ENCODE data around the gene PIMREG. TPM values are rescaled to one million over a fixed set of nuclear protein-coding genes. Genes with fewer than 3 reads are reported as not detected.
A peak's percentile ranks its signal among the peaks of the same experiment; 100 is the strongest.

The PIMREG gene
- total RNA-seq, 3 donors from 2014 or later = 0.95 to 13.0 (median 3.2) TPM

DNA sequence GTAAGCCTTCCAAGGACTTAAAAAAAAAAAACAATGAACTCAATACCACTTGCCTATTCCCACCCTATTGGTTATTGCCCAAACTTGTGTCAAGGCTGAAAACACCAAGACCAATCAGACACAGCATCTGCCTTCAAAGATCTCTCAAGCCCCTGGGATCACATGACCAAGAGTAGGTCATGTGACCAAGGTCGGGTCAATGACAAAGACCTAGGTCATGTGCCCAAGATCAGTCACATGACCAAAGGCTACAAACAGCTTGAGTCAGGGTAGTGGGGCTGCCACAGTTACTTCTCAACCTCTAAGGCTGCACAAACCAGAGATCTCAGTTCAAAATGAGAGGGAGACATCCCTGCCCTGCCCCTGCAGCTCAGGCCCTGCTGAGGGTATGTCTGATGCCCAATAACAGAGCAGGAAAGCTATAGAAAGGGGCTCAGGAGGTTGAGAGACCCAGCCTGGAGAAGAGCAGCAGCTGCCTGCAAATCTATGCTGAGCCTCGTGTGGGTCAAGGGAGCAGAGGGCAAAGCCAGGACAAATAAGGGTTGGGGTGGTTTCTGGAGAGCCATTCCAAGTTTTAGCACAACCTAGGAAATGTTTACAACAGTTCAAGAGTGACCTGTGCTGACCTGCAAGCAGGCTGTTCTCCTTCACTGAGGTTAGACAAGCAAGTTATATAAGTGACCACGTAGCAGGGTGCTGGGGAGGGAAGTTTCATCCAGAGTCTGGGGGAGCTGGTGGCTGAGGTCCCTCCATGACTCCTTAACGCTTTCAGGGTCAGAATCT lies 48.8 kb downstream of the PIMREG start:
- TF ChIP-seq CTCF (IDR thresholded peaks at IDR 0.05) = no peak
- intact Hi-C loops (cut with DNase I, micrococcal nuclease) = no loop called here
- Histone ChIP-seq H3K9me3 (no peaks in the 10 kb centered on the region), H3K4me3 (no peak overlapping the region), H3K36me3 (ENCODE audit: low read depth) (no peaks in the 10 kb centered on the region), H3K4me1 (ENCODE audit: low read depth) (peaks cover 13% of the 10 kb centered on the region)
- DNase-seq = peak in 1 of 3 donors; percentile 10
- no peak for ATAC-seq

GRCh38 chr17:6494239-6494941 lies 50.1 kb downstream of the PIMREG start:
- H3K4me3 ChIP-seq = no peak overlapping the region
- no peak for TF ChIP-seq CTCF (IDR thresholded peaks at IDR 0.05)
- no peaks in the 10 kb centered on the region for H3K9me3 ChIP-seq
- ATAC-seq = peak; percentile 81
- peak; percentile 52 to 61 (median 55) for DNase-seq
- no peaks in the 10 kb centered on the region for H3K36me3 ChIP-seq (ENCODE audit: low read depth)
- intact Hi-C loops (cut with DNase I, micrococcal nuclease) = no loop called here
- H3K4me1 ChIP-seq (ENCODE audit: low read depth) = peaks cover 13% of the 10 kb centered on the region

DNA sequence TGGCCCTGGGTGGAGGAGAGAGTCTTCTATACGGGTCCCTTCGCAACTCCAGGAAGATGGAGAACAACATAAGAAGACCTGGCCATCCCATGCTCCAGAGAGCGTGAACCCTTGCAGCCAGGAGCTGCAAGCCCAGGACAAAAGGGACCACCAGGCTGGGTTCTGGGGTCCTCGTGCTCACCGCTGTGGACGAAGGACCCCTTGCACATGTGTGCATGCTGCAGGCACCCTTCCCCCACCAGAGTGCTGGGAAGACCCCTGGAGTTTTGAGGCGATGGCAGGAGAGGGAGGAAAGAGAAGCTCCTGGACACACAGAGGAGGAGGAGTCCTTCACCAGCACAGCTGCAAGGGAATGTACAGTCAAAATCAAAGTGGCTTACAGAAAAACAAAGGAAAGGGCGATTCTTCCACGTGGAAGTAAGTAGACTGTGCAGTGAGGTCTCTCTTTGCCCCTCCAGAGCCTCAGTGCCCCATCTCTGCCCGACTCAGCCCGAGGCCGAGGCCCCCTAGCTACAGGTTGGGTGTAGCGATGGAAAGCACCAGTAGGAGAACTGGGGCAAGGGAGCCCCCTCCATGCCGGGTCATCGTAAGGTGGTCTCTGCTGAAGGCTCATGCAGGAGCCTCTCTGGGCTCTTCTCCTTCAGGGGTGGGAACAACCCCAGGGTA lies 51.3 kb downstream of the PIMREG start:
- DNase-seq = peak in 1 of 3 donors; percentile 34
- Histone ChIP-seq H3K4me1 (ENCODE audit: low read depth) (peaks cover 13% of the 10 kb centered on the region), H3K36me3 (ENCODE audit: low read depth) (no peaks in the 10 kb centered on the region), H3K9me3 (no peaks in the 10 kb centered on the region), H3K4me3 (no peak overlapping the region)
- TF ChIP-seq CTCF (IDR thresholded peaks at IDR 0.05) = no peak
- intact Hi-C loops (cut with DNase I, micrococcal nuclease) = no loop called here
- ATAC-seq = no peak

DNA sequence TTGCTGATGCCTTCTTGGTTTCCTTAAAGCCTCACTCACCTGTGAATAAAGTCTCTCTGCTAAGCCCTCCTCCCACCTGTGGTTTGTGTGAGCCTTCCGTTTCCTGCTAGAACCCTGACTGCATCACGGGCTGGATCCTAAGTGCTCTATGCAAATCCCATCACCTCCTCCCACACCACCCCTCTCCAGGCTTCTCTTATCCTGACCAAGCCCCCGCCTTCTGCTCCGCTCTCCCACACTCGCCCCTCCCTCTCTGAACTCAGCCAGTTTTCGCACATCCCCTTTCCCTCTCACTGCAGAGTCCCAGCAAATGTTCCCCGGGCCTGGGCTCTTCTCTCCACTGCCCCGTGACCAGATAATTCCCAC lies 51.8 kb downstream of the PIMREG start:
- no peak for TF ChIP-seq CTCF (IDR thresholded peaks at IDR 0.05)
- Histone ChIP-seq H3K9me3 (no peaks in the 10 kb centered on the region), H3K36me3 (ENCODE audit: low read depth) (no peaks in the 10 kb centered on the region), H3K4me3 (no peak overlapping the region), H3K4me1 (ENCODE audit: low read depth) (peaks cover 13% of the 10 kb centered on the region)
- DNase-seq (peak in 1 of 3 donors; percentile 15), ATAC-seq (no peak)
- intact Hi-C loops (cut with DNase I, micrococcal nuclease) = no loop called here

GRCh38 chr17:6496640-6497441 lies 52.6 kb downstream of the PIMREG start:
- Histone ChIP-seq H3K9me3 (no peaks in the 10 kb centered on the region), H3K36me3 (ENCODE audit: low read depth) (no peaks in the 10 kb centered on the region), H3K4me1 (ENCODE audit: low read depth) (peaks cover 13% of the 10 kb centered on the region), H3K4me3 (no peak overlapping the region)
- DNase-seq (no peak), ATAC-seq (no peak)
- no peak for TF ChIP-seq CTCF (IDR thresholded peaks at IDR 0.05)
- intact Hi-C loops (cut with DNase I, micrococcal nuclease) = no loop called here
